Coronary artery (tissue), 2 donors: ENCODE measurements around the gene ATP5F1B.
A peak's percentile ranks its signal among the peaks of the same experiment; 100 is the strongest.

Source experiments
- DNase-seq: peaks from one replicate; pipeline ENCODE4 v3.0.0-alpha.2; 2017; ENCODE audit warnings: low spot score
- H3K27ac ChIP-seq, 2 donors: fragments of 200-600 bp; sonication (generic); one replicate each; pipeline ENCODE4 v1.5.1; 2016 to 2019
- H3K4me3 ChIP-seq: fragments of 200-600 bp; sonication (generic); 2 replicates; pipeline ENCODE4 v1.5.1; 2016; ENCODE audit warnings: mild to moderate bottlenecking, moderate library complexity
- CTCF ChIP-seq: fragments of 200-600 bp; sonication (generic); IDR thresholded peaks from one replicate; pipeline ENCODE4 v1.5.1; 2019; ENCODE audit warnings: antibody characterized with exemption

The ATP5F1B gene

GRCh38 chr12:56644654-56645053 lies 1.1 kb downstream of the ATP5F1B start:
- H3K27ac ChIP-seq: peak overlapping the region; percentile 77 to 92
- TF ChIP-seq CTCF: no peak
- peak overlapping the region; percentile 89 for H3K4me3 ChIP-seq
- DNase-seq: no peak

- no peak overlapping the region for H3K27ac ChIP-seq
- no peak for DNase-seq
- no peak for TF ChIP-seq CTCF
Observed at GRCh38 chr12:56641219-56641618, 4.6 kb downstream of the ATP5F1B start.

GRCh38 chr12:56637621-56638020 lies 8.2 kb downstream of the ATP5F1B start:
- no peak for TF ChIP-seq CTCF
- Histone ChIP-seq H3K27ac (peak overlapping the region; percentile 98), H3K4me3 (no peak overlapping the region)
- DNase-seq: no peak

More at GRCh38 chr12:56641219-56641618, 4.6 kb downstream of the ATP5F1B start:
- H3K4me3 ChIP-seq: no peak overlapping the region

GRCh38 chr12:56636675-56637540 lies 8.9 kb downstream of the ATP5F1B start:
- peak; percentile 100 for DNase-seq
- H3K27ac ChIP-seq: peak overlapping the region; percentile 98
- peak overlapping the region; percentile 96 for H3K4me3 ChIP-seq
- TF ChIP-seq CTCF: peak; percentile 34

GRCh38 chr12:56635806-56636674 lies 9.7 kb downstream of the ATP5F1B start:
- DNase-seq: peak; percentile 95
- Histone ChIP-seq H3K27ac (peak overlapping the region; percentile 98), H3K4me3 (peak overlapping the region; percentile 96)
- TF ChIP-seq CTCF: no peak

GRCh38 chr12:56634837-56635791 lies 10.7 kb downstream of the ATP5F1B start:
- peak; percentile 82 for DNase-seq
- Histone ChIP-seq H3K4me3 (peak overlapping the region; percentile 96), H3K27ac (peak overlapping the region; percentile 98)
- TF ChIP-seq CTCF: no peak
